ENCODE data around the gene FRMD3. TPM values are rescaled to one million over a fixed set of nuclear protein-coding genes. Genes with fewer than 3 reads are reported as not detected.

The FRMD3 gene
- total and polyA plus RNA-seq, 2 donors (not counting 3 experiments of a cell fraction or from before 2014, with no cell fraction given): 3.0 to 6.1 TPM

DNA sequence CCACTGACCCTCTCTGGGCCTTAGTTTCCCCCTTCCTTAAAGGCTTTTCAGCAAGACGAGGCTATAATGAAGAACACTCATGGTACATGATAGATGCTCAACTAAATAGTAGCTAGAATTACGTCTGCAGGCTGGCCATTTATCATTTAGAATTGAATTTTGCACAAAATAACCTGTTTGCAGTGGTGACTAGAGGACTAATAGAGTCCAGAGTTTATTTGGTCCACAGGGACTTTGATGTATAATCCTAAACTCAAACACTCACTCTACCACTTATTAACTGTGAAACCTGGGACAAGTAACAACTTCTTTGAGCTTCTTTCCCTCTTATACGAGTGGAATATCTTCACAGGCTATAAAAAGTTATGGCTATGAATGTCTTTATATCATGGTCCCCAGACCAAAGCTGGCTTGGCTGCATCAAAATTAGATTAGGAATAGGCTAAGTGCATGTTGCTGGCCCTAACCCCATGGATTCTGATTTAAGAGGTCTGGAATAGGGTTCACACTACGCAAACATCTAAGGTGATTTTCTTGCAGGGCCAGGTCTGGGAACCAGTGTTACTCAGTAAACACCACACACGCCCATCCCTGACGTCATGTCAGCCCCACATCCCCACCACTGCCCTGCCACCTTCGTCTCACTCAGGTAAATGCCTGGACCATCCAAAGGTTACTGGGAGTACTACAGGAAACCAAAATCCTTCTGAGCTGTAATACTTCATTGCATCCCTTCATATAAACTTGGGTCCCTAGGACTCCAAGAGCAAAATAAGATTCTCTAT is 150.6 kb downstream of the FRMD3 start:
- POLR2A ChIA-PET: no interaction called here
- Histone ChIP-seq H3K9me3 (replicated peaks; ENCODE audit: control insufficient read depth, insufficient read depth, low read length) (no peaks in the 10 kb centered on the region), H3K27me3 (ENCODE audit: control insufficient read depth in 2 of 2, insufficient read depth in 2 of 2, low read length in 2 of 2) (no peaks in the 10 kb centered on the region), H4K20me1 (replicated peaks; ENCODE audit: control insufficient read depth, extremely low read depth, insufficient read depth, low read length) (no peaks in the 10 kb centered on the region), H3K79me2 (ENCODE audit: control insufficient read depth, insufficient read depth, low read length) (no peaks in the 10 kb centered on the region), H3K27ac (ENCODE audit: insufficient read depth, low read depth, low read length) (no peak overlapping the region), H3K4me1 (ENCODE audit: control insufficient read depth, extremely low read depth, insufficient read depth, low read length) (no peaks in the 10 kb centered on the region), H3K36me3 (ENCODE audit: control insufficient read depth in 2 of 2, extremely low read depth in 1 of 2, insufficient read depth in 2 of 2, low read length in 2 of 2) (no peaks in the 10 kb centered on the region), H3K9ac (replicated peaks; ENCODE audit: extremely low read depth, insufficient read depth, low read length) (no peak overlapping the region), H3K9me1 (replicated peaks; ENCODE audit: control insufficient read depth, extremely low read depth, insufficient read depth, low read length) (no peaks in the 10 kb centered on the region), H3K4me2 (ENCODE audit: insufficient read depth, low read length) (no peak overlapping the region), H2AFZ (ENCODE audit: low read depth, low read length) (no peak overlapping the region), H3K4me3 (replicated peaks in 1 of 3; ENCODE audit: insufficient read depth in 1 of 3, low read depth in 1 of 3, low read length in 3 of 3) (no peak overlapping the region)
- TF ChIP-seq POLR2A (IDR thresholded peaks at IDR 0.05; ENCODE audit: low read depth, low read length) (no peak), JUN (IDR thresholded peaks at IDR 0.05; ENCODE audit: borderline replicate concordance, insufficient read depth, insufficient read length, low read depth) (no peak), GATA2 (IDR thresholded peaks at IDR 0.05; ENCODE audit: insufficient read depth, insufficient read length, low read depth, low read length) (no peak), EZH2 (IDR thresholded peaks at IDR 0.05; ENCODE audit: borderline replicate concordance, low read depth, low read length, severe bottlenecking) (no peak), FOS (IDR thresholded peaks at IDR 0.05; ENCODE audit: borderline replicate concordance, insufficient read depth, low read length) (no peak), POLR2AphosphoS5 (IDR thresholded peaks at IDR 0.05; ENCODE audit: insufficient read depth, low read depth, low read length) (no peak), MYC (IDR thresholded peaks at IDR 0.05; ENCODE audit: low read depth, low read length) (no peak)
- TF ChIP-seq, protein P1, sequence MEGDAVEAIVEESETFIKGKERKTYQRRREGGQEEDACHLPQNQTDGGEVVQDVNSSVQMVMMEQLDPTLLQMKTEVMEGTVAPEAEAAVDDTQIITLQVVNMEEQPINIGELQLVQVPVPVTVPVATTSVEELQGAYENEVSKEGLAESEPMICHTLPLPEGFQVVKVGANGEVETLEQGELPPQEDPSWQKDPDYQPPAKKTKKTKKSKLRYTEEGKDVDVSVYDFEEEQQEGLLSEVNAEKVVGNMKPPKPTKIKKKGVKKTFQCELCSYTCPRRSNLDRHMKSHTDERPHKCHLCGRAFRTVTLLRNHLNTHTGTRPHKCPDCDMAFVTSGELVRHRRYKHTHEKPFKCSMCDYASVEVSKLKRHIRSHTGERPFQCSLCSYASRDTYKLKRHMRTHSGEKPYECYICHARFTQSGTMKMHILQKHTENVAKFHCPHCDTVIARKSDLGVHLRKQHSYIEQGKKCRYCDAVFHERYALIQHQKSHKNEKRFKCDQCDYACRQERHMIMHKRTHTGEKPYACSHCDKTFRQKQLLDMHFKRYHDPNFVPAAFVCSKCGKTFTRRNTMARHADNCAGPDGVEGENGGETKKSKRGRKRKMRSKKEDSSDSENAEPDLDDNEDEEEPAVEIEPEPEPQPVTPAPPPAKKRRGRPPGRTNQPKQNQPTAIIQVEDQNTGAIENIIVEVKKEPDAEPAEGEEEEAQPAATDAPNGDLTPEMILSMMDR (IDR thresholded peaks at IDR 0.05; ENCODE audit: extremely low read depth in 1 of 2, insufficient read depth in 1 of 2, low read depth in 1 of 2, low read length in 2 of 2): no peak
- TF ChIP-seq, protein P2, sequence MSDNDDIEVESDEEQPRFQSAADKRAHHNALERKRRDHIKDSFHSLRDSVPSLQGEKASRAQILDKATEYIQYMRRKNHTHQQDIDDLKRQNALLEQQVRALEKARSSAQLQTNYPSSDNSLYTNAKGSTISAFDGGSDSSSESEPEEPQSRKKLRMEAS (IDR thresholded peaks at IDR 0.05; ENCODE audit: insufficient read depth, insufficient read length): no peak
- no TSS peak for BruUV-seq (replicated peaks)
- intact Hi-C loops (cut with micrococcal nuclease): no loop called here
- CTCF ChIA-PET: no interaction called here
- FAIRE-seq (no peak), DNase-seq (ENCODE audit: low read depth, low spot score) (no peak)
- dilution Hi-C loops (cut with MboI; ENCODE audit: extremely low pct_ligation_motif_present, low sequenced_read_pairs): no loop called here

All from endothelial cell of umbilical vein (primary cell).